ENCODE data around the gene AHCYL1. TPM values are rescaled to one million over a fixed set of nuclear protein-coding genes. Genes with fewer than 3 reads are reported as not detected.

The AHCYL1 gene
- total and polyA plus RNA-seq, 2 experiments from 2014 or later = 56.2 to 97.6 TPM

DNA sequence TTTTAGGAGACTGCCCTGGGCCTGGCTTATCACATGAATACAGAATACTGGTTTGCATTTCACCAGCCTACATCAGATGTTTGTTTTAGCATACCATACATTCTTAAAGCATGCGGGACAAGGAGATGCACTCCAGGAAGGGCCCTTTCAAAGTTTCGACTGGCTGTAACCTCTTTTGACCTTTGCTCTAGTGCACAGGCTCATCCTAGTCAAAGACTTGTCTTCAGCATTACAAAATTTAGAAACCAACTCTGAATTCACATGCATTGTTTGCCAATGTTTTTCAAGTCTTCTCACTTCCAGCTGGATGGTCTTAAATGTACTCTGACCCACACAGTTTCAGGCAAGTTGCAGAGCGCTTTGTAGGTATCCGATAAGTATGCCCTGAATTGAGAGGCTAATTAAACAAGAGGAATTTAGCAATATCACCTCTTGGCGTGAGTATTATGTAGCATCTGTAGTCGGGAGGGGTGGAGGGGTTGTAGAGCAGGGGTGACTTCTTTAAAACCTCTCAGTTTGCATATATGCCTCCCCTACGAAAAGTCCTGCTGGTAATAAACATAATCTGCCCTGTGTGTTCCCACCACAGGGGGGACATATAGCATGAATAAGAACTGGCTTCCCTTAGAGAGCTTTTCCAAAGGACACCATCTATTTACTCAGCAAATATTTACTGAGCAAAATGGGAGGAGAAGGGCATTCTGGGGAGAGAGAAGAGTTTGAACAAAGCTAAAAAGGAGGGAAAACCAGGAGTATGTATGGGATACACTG, 24.4 kb upstream of the AHCYL1 start:
- WGBS (ENCODE audit: low lambda C conversion rate, missing lambda C conversion rate) = 19% methylated on average over 7 of the region's 7 CpGs
- H3K79me2 ChIP-seq = no peaks in the 10 kb centered on the region
- no peak overlapping the region for H2AFZ ChIP-seq
- peaks cover 19% of the 10 kb centered on the region for H3K4me1 ChIP-seq (ENCODE audit: insufficient read depth)
- H3K27ac ChIP-seq = peak overlapping the region; percentile 71
- H3K9me2 ChIP-seq (replicated peaks; ENCODE audit: insufficient read depth) = no peaks in the 10 kb centered on the region
- no peaks in the 10 kb centered on the region for H3K9me3 ChIP-seq (ENCODE audit: low read depth)
- H4K20me1 ChIP-seq (ENCODE audit: insufficient read depth, poor library complexity, severe bottlenecking) = no peaks in the 10 kb centered on the region
- peak overlapping the region; percentile 50 for H3K4me2 ChIP-seq
- H3K27me3 ChIP-seq = no peaks in the 10 kb centered on the region
- no peaks in the 10 kb centered on the region for H3K36me3 ChIP-seq (replicated peaks; ENCODE audit: insufficient read depth, low read depth)
- no peak overlapping the region for H3K4me3 ChIP-seq
- peak; percentile 51 for DNase-seq (ENCODE audit: low spot score)
- TF ChIP-seq EZH2phosphoT487 (IDR thresholded peaks at IDR 0.05; ENCODE audit: low read depth, severe bottlenecking, unreplicated experiment) = no peak

DNA sequence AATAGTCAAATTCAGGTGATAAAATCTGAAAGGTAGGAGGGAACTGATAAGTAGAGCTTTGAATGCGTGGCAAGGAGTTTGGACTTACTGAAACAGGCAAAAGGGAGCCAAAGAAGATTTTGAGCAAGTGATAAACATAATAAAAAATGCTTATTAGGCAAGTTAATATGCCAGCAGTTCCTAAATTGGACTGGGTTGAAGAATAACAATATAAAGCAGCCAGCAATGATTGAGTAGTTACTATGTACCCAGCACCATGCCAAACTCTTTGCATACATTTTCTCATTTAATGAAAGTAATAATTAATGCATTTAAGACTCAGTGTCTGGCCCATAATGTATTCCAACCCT, 23.8 kb upstream of the AHCYL1 start:
- H4K20me1 ChIP-seq (ENCODE audit: insufficient read depth, poor library complexity, severe bottlenecking) = no peaks in the 10 kb centered on the region
- peak overlapping the region; percentile 71 for H3K27ac ChIP-seq
- H3K4me2 ChIP-seq = peak overlapping the region; percentile 50
- WGBS (ENCODE audit: low lambda C conversion rate, missing lambda C conversion rate) = 69% methylated on average over 1 of the region's 1 CpG
- H3K79me2 ChIP-seq = no peaks in the 10 kb centered on the region
- no peak for TF ChIP-seq EZH2phosphoT487 (IDR thresholded peaks at IDR 0.05; ENCODE audit: low read depth, severe bottlenecking, unreplicated experiment)
- no peak for TF ChIP-seq EZH2 (IDR thresholded peaks at IDR 0.05; ENCODE audit: borderline replicate concordance)
- TF ChIP-seq, protein P1, sequence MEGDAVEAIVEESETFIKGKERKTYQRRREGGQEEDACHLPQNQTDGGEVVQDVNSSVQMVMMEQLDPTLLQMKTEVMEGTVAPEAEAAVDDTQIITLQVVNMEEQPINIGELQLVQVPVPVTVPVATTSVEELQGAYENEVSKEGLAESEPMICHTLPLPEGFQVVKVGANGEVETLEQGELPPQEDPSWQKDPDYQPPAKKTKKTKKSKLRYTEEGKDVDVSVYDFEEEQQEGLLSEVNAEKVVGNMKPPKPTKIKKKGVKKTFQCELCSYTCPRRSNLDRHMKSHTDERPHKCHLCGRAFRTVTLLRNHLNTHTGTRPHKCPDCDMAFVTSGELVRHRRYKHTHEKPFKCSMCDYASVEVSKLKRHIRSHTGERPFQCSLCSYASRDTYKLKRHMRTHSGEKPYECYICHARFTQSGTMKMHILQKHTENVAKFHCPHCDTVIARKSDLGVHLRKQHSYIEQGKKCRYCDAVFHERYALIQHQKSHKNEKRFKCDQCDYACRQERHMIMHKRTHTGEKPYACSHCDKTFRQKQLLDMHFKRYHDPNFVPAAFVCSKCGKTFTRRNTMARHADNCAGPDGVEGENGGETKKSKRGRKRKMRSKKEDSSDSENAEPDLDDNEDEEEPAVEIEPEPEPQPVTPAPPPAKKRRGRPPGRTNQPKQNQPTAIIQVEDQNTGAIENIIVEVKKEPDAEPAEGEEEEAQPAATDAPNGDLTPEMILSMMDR (IDR thresholded peaks at IDR 0.05; ENCODE audit: poor library complexity) = no peak
- no peaks in the 10 kb centered on the region for H3K27me3 ChIP-seq
- H3K9me2 ChIP-seq (replicated peaks; ENCODE audit: insufficient read depth) = no peaks in the 10 kb centered on the region
- peaks cover 19% of the 10 kb centered on the region for H3K4me1 ChIP-seq (ENCODE audit: insufficient read depth)
- H3K9me3 ChIP-seq (ENCODE audit: low read depth) = no peaks in the 10 kb centered on the region
- no peak overlapping the region for H3K4me3 ChIP-seq
- H2AFZ ChIP-seq = no peak overlapping the region
- DNase-seq (ENCODE audit: low spot score) = no peak
- H3K36me3 ChIP-seq (replicated peaks; ENCODE audit: insufficient read depth, low read depth) = no peaks in the 10 kb centered on the region

DNA sequence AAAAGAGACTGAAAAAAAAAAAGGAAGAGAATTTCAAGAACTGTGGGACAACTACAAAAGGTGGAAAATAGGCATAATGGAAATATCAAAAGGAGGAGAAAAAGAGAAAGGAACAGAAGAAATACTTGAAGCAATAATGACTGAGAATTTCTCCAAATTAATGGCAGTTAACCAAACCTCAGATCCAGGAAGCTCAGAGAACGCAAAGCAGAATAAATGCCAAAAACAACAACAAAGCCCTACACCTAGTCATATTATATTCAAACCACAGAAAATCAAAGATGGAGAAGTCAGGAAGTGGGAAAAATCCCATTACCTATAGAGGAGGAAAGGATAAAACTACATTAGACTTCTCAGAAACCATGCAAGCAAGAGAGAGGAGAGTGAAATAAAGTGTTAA, 20.7 kb upstream of the AHCYL1 start:
- no peaks in the 10 kb centered on the region for H3K9me2 ChIP-seq (replicated peaks; ENCODE audit: insufficient read depth)
- H3K27me3 ChIP-seq = no peaks in the 10 kb centered on the region
- H3K4me3 ChIP-seq = no peak overlapping the region
- no peaks in the 10 kb centered on the region for H4K20me1 ChIP-seq (ENCODE audit: insufficient read depth, poor library complexity, severe bottlenecking)
- TF ChIP-seq EZH2 (IDR thresholded peaks at IDR 0.05; ENCODE audit: borderline replicate concordance) = no peak
- no peaks in the 10 kb centered on the region for H3K36me3 ChIP-seq (replicated peaks; ENCODE audit: insufficient read depth, low read depth)
- H3K4me1 ChIP-seq (ENCODE audit: insufficient read depth) = peaks cover 19% of the 10 kb centered on the region
- H2AFZ ChIP-seq = no peak overlapping the region
- no peaks in the 10 kb centered on the region for H3K9me3 ChIP-seq (ENCODE audit: low read depth)
- H3K79me2 ChIP-seq = no peaks in the 10 kb centered on the region
- H3K27ac ChIP-seq = no peak overlapping the region
- no peak for DNase-seq (ENCODE audit: low spot score)
- WGBS (ENCODE audit: low lambda C conversion rate, missing lambda C conversion rate) = 100% methylated on average over 1 of the region's 1 CpG
- H3K4me2 ChIP-seq = no peak overlapping the region

DNA sequence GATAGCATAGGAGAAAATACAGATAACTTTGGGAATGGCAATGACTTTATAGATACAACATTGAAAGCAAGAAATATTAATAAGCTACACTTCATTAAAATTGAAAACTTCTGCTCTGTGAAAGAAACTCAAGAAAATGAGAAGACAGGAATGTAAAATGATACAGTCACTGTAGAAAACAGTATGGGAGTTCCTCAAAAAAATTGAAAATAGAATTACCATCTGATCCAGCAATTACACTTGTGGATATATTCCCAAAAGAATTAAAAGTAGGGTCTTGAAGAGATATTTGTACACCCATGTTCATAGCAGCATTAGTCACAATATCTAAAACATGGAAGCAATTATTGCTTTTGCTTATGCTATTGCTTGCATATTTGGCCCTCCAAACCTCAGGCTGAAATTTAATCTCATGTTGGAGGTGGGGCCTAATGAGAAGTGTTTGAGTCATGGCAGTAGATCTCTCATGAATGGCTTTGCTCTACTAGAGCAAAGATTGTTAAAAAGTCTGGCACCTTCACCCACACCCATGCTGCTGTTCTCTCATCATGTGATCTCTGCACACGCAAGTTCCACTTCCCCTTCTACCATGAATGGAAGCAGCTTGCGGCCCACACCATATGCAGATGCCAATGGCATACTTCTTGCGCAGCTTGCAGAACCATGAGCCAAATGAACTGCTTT, 15.3 kb upstream of the AHCYL1 start:
- Histone ChIP-seq H3K4me1 (ENCODE audit: insufficient read depth) (no peaks in the 10 kb centered on the region), H3K79me2 (no peaks in the 10 kb centered on the region), H3K9me2 (replicated peaks; ENCODE audit: insufficient read depth) (no peaks in the 10 kb centered on the region), H3K9me3 (ENCODE audit: low read depth) (no peaks in the 10 kb centered on the region), H3K27me3 (no peaks in the 10 kb centered on the region), H3K4me3 (no peak overlapping the region), H3K36me3 (replicated peaks; ENCODE audit: insufficient read depth, low read depth) (no peaks in the 10 kb centered on the region), H4K20me1 (ENCODE audit: insufficient read depth, poor library complexity, severe bottlenecking) (no peaks in the 10 kb centered on the region), H3K4me2 (no peak overlapping the region), H3K27ac (no peak overlapping the region), H2AFZ (no peak overlapping the region)
- no peak for DNase-seq (ENCODE audit: low spot score)
- 96% methylated on average over 3 of the region's 3 CpGs for WGBS (ENCODE audit: low lambda C conversion rate, missing lambda C conversion rate)
- TF ChIP-seq EZH2phosphoT487 (IDR thresholded peaks at IDR 0.05; ENCODE audit: low read depth, severe bottlenecking, unreplicated experiment) (no peak), EZH2 (IDR thresholded peaks at IDR 0.05; ENCODE audit: borderline replicate concordance) (no peak)
- TF ChIP-seq, protein P1 (IDR thresholded peaks at IDR 0.05; ENCODE audit: poor library complexity) = no peak

Data from hepatocyte (in vitro differentiated cells).